ENCODE measurements around the gene SH3BGRL2. TPM values are rescaled to one million over a fixed set of nuclear protein-coding genes. Genes with fewer than 3 reads are reported as not detected.

Gene SH3BGRL2
- total RNA-seq, 1 experiment from 2014 or later: 46.1 TPM

GRCh38 chr6:79600812-79601609 is 30.1 kb upstream of the SH3BGRL2 start:
- CTCF ChIA-PET: interaction anchor here (0.7 kb wide), 1 partner anchor 533 kb away, joined by 3 read pairs; no protein-coding TSS in a partner anchor
- Mint-ChIP-seq H3K4me3 (ENCODE audit: low read depth, unreplicated experiment) (peak overlapping the region; percentile 9), H3K4me1 (ENCODE audit: low read depth, unreplicated experiment) (peaks cover 46% of the 10 kb centered on the region), H3K27ac (ENCODE audit: unreplicated experiment) (peak overlapping the region; percentile 64), H3K9me3 (ENCODE audit: low read depth, unreplicated experiment) (no peaks in the 10 kb centered on the region), H3K27me3 (ENCODE audit: unreplicated experiment) (no peaks in the 10 kb centered on the region), H3K36me3 (ENCODE audit: insufficient read depth, unreplicated experiment) (peaks cover 5% of the 10 kb centered on the region)
- no TSS peak for BruUV-seq (replicated peaks)
- TF ChIP-seq CTCF (IDR thresholded peaks at IDR 0.05; ENCODE audit: unreplicated experiment): no peak
- intact Hi-C loops (cut with micrococcal nuclease; ENCODE audit: unreplicated experiment): no loop called here
- DNase-seq: peak; percentile 29

GRCh38 chr6:79602859-79603258 is 28.3 kb upstream of the SH3BGRL2 start:
- Mint-ChIP-seq H3K4me3 (ENCODE audit: low read depth, unreplicated experiment) (no peak overlapping the region), H3K4me1 (ENCODE audit: low read depth, unreplicated experiment) (peaks cover 63% of the 10 kb centered on the region), H3K9me3 (ENCODE audit: low read depth, unreplicated experiment) (no peaks in the 10 kb centered on the region), H3K27ac (ENCODE audit: unreplicated experiment) (no peak overlapping the region), H3K27me3 (ENCODE audit: unreplicated experiment) (no peaks in the 10 kb centered on the region), H3K36me3 (ENCODE audit: insufficient read depth, unreplicated experiment) (peaks cover 5% of the 10 kb centered on the region)
- CTCF ChIA-PET: no interaction called here
- no peak for DNase-seq
- TF ChIP-seq CTCF (IDR thresholded peaks at IDR 0.05; ENCODE audit: unreplicated experiment): no peak
- no TSS peak for BruUV-seq (replicated peaks)
- intact Hi-C loops (cut with micrococcal nuclease; ENCODE audit: unreplicated experiment): no loop called here

- Mint-ChIP-seq H3K4me3 (ENCODE audit: low read depth, unreplicated experiment) (no peak overlapping the region), H3K27ac (ENCODE audit: unreplicated experiment) (peak overlapping the region; percentile 37), H3K9me3 (ENCODE audit: low read depth, unreplicated experiment) (no peaks in the 10 kb centered on the region), H3K36me3 (ENCODE audit: insufficient read depth, unreplicated experiment) (no peaks in the 10 kb centered on the region), H3K4me1 (ENCODE audit: low read depth, unreplicated experiment) (peaks cover 81% of the 10 kb centered on the region), H3K27me3 (ENCODE audit: unreplicated experiment) (no peaks in the 10 kb centered on the region)
- intact Hi-C loops (cut with micrococcal nuclease; ENCODE audit: unreplicated experiment): no loop called here
- BruUV-seq (replicated peaks): no TSS peak
- CTCF ChIA-PET: no interaction called here
- no peak for DNase-seq
- TF ChIP-seq CTCF (IDR thresholded peaks at IDR 0.05; ENCODE audit: unreplicated experiment): no peak
Measured at GRCh38 chr6:79604583-79605037, 26.5 kb upstream of the SH3BGRL2 start.

- DNase-seq: no peak
- peaks cover 81% of the 10 kb centered on the region for H3K4me1 Mint-ChIP-seq (ENCODE audit: low read depth, unreplicated experiment)
- H3K9me3 Mint-ChIP-seq (ENCODE audit: low read depth, unreplicated experiment): no peaks in the 10 kb centered on the region
- no peak for TF ChIP-seq CTCF (IDR thresholded peaks at IDR 0.05; ENCODE audit: unreplicated experiment)
- no peaks in the 10 kb centered on the region for H3K36me3 Mint-ChIP-seq (ENCODE audit: insufficient read depth, unreplicated experiment)
- CTCF ChIA-PET: no interaction called here
- intact Hi-C loops (cut with micrococcal nuclease; ENCODE audit: unreplicated experiment): no loop called here
- no peak overlapping the region for H3K4me3 Mint-ChIP-seq (ENCODE audit: low read depth, unreplicated experiment)
- no peaks in the 10 kb centered on the region for H3K27me3 Mint-ChIP-seq (ENCODE audit: unreplicated experiment)
- BruUV-seq (replicated peaks): no TSS peak
- no peak overlapping the region for H3K27ac Mint-ChIP-seq (ENCODE audit: unreplicated experiment)
Measured at GRCh38 chr6:79605061-79605460, 26.1 kb upstream of the SH3BGRL2 start.
